ENCODE measurements around the gene ZNRF1. TPM values are rescaled to one million over a fixed set of nuclear protein-coding genes. Genes with fewer than 3 reads are reported as not detected.
"Not testable (repeated sequence)": the region's sequence is repeated elsewhere in the genome, so short reads cannot be mapped to it uniquely, and the experiment has no call there.

ZNRF1 gene
- total and polyA plus RNA-seq, 11 donors: 12.8 to 43.3 (median 23.2) TPM

GRCh38 chr16:75025761-75026160 lies 26.9 kb downstream of the ZNRF1 start:
- ATAC-seq (peak in 3 of 4 donors; percentile 29 to 35 (median 32)), DNase-seq (no peak)
- H3K4me1 ChIP-seq: peaks cover 3 to 45% (median 22%) of the 10 kb centered on the region in 12 donors
- H3K36me3 ChIP-seq: no peaks in the 10 kb centered on the region
- no peak for TF ChIP-seq CTCF (IDR thresholded peaks at IDR 0.05)
- no peak for TF ChIP-seq POLR2A (IDR thresholded peaks at IDR 0.05)
- H3K27ac ChIP-seq: peak overlapping the region in 10 of 12 donors; percentile 1 to 80 (median 56)
- no peaks in the 10 kb centered on the region for H3K27me3 ChIP-seq
- WGBS, 4 donors: 41 to 51% (median 46%) methylated on average over 3 of the region's 3 CpGs
- H3K4me3 ChIP-seq: no peak overlapping the region
- intact Hi-C loops (cut with DNase I): no loop called here
- peaks cover 0 to 17% (median 7%) of the 10 kb centered on the region in 12 donors for H3K9me3 ChIP-seq

GRCh38 chr16:75026239-75026891 lies 27.5 kb downstream of the ZNRF1 start:
- peak; percentile 60 to 90 (median 88) for ATAC-seq
- peak overlapping the region in 11 of 12 donors; percentile 24 to 80 (median 59) for H3K27ac ChIP-seq
- H3K9me3 ChIP-seq: peaks cover 0 to 11% (median 3%) of the 10 kb centered on the region in 12 donors
- DNase-seq; H3K27me3 ChIP-seq; intact Hi-C loops (cut with DNase I); H3K4me3 ChIP-seq; H3K36me3 ChIP-seq: not testable (repeated sequence)
- peaks cover 3 to 45% (median 22%) of the 10 kb centered on the region in 12 donors for H3K4me1 ChIP-seq
- WGBS, 4 donors: 62 to 68% (median 66%) methylated on average over 10 of the region's 10 CpGs

- H3K9me3 ChIP-seq: peaks cover 0 to 5% (median 0%) of the 10 kb centered on the region in 12 donors
These were observed 28.1 kb downstream of the ZNRF1 start for GRCh38 chr16:75026892-75027391.

GRCh38 chr16:75027520-75028300 lies 28.9 kb downstream of the ZNRF1 start:
- ATAC-seq (no peak), DNase-seq (no peak)
- Histone ChIP-seq H3K27me3 (no peaks in the 10 kb centered on the region), H3K4me3 (no peak overlapping the region), H3K27ac (peak overlapping the region in 1 of 12 donors; percentile 80), H3K4me1 (peaks cover 3 to 45% (median 22%) of the 10 kb centered on the region in 12 donors), H3K36me3 (no peaks in the 10 kb centered on the region), H3K9me3 (peaks cover 0 to 4% (median 0%) of the 10 kb centered on the region in 12 donors)
- intact Hi-C loops (cut with DNase I): no loop called here
- WGBS, 4 donors: 82 to 92% (median 84%) methylated on average over 6 of the region's 6 CpGs
- TF ChIP-seq POLR2A (IDR thresholded peaks at IDR 0.05) (no peak), CTCF (IDR thresholded peaks at IDR 0.05) (no peak)

More at GRCh38 chr16:75026892-75027391, 28.1 kb downstream of the ZNRF1 start:
- no peak overlapping the region for H3K4me3 ChIP-seq
- H3K27me3 ChIP-seq: no peaks in the 10 kb centered on the region
- no peaks in the 10 kb centered on the region for H3K36me3 ChIP-seq
- TF ChIP-seq POLR2A (IDR thresholded peaks at IDR 0.05) (no peak), CTCF (IDR thresholded peaks at IDR 0.05) (no peak)
- WGBS, 4 donors: 91 to 97% (median 93%) methylated on average over 2 of the region's 2 CpGs
- intact Hi-C loops (cut with DNase I): no loop called here
- peaks cover 3 to 45% (median 22%) of the 10 kb centered on the region in 12 donors for H3K4me1 ChIP-seq
- peak overlapping the region in 11 of 12 donors; percentile 24 to 80 (median 59) for H3K27ac ChIP-seq
- no peak for DNase-seq
- peak in 1 of 4 donors; percentile 10 for ATAC-seq

All from heart left ventricle (tissue), 16 donors.